K562 (cell line): ENCODE data around the gene ACY1. TPM values are rescaled to one million over a fixed set of nuclear protein-coding genes. Genes with fewer than 3 reads are reported as not detected.

ENCODE experiments used
- ARHGAP35 ChIP-seq: fragments of 450-650 bp; IDR thresholded peaks from 2 replicates; pipeline ENCODE4 v1.6.1; 2018; ENCODE audit not compliant: partially characterized antibody
- CREM ChIP-seq: IDR thresholded peaks from 2 replicates; pipeline ENCODE4 v1.6.1; 2014; ENCODE audit warnings: antibody characterized with exemption, low read depth
- FOXO4 ChIP-seq: fragments of 450-650 bp; formaldehyde crosslinking; IDR thresholded peaks from 2 replicates; pipeline ENCODE4 v1.4.0; 2020; ENCODE audit warnings: mild to moderate bottlenecking, moderate library complexity
- HDAC2 ChIP-seq: fragments of 450-650 bp; IDR thresholded peaks from 2 replicates; pipeline ENCODE4 v1.6.1; 2016; ENCODE audit warnings: mild to moderate bottlenecking
- HEY1 ChIP-seq: fragments of 250-450 bp; sonication (Bioruptor Pico); IDR thresholded peaks from 2 replicates; pipeline ENCODE4 v1.5.0; 2020; ENCODE audit warnings: mild to moderate bottlenecking, moderate library complexity, borderline replicate concordance
- HNRNPK ChIP-seq: fragments of 200-400 bp; formaldehyde crosslinking; IDR thresholded peaks from one replicate; pipeline ENCODE4 v1.6.1; 2018; ENCODE audit warnings: mild to moderate bottlenecking, low read depth, low read length; ENCODE audit not compliant: poor library complexity, severe bottlenecking
- IFI16 ChIP-seq: fragments of 250-450 bp; sonication (Bioruptor Pico); IDR thresholded peaks from 2 replicates; pipeline ENCODE4 v2.1.2; 2022; ENCODE audit warnings: mild to moderate bottlenecking, inconsistent platforms
- MAZ ChIP-seq, 2 experiments: fragments of 450-650 bp in 1 of 2; sonication (generic) in 1 of 2; formaldehyde crosslinking; IDR thresholded peaks in 1 of 2; conservative IDR thresholded peaks in 1 of 2; 2 replicates each; pipeline versions ENCODE4 v1.4.0 to v1.5.0; 2020; ENCODE audit warnings: mild to moderate bottlenecking in 1 of 2, missing genetic modification reagents in 1 of 2
- MED1 ChIP-seq: sonication (generic); formaldehyde crosslinking; IDR thresholded peaks from 2 replicates; pipeline ENCODE4 v1.8.1; 2023; ENCODE audit warnings: missing genetic modification reagents, borderline replicate concordance
- NUFIP1 ChIP-seq: fragments of 450-650 bp; IDR thresholded peaks from 2 replicates; pipeline ENCODE4 v1.6.1; 2018; ENCODE audit not compliant: partially characterized antibody
- POLR3A ChIP-seq: IDR thresholded peaks from 2 replicates; pipeline ENCODE4 v1.6.1; 2011; ENCODE audit warnings: borderline replicate concordance, mild to moderate bottlenecking, moderate library complexity; ENCODE audit not compliant: insufficient read length, insufficient read depth; ENCODE audit errors: extremely low read depth
- RERE ChIP-seq: sonication (generic); formaldehyde crosslinking; IDR thresholded peaks from 2 replicates; pipeline ENCODE4 v1.8.0; 2023; ENCODE audit warnings: missing genetic modification reagents, mild to moderate bottlenecking, borderline replicate concordance
- RNF2 ChIP-seq: sonication (generic); IDR thresholded peaks from 2 replicates; pipeline ENCODE4 v1.6.1; 2016
- TAF9B ChIP-seq: fragments of 450-650 bp; IDR thresholded peaks from 2 replicates; pipeline ENCODE4 v1.6.1; 2018; ENCODE audit warnings: mild to moderate bottlenecking; ENCODE audit not compliant: partially characterized antibody
- TOE1 ChIP-seq, 2 experiments: fragments of 450-650 bp in 1 of 2; sonication (generic) in 1 of 2; formaldehyde crosslinking in 1 of 2; IDR thresholded peaks; 2 replicates each; pipeline versions ENCODE4 v1.7.1 to v1.8.0; 2016 to 2022; ENCODE audit warnings: borderline replicate concordance in 2 of 2, mild to moderate bottlenecking in 2 of 2, antibody characterized with exemption in 1 of 2, inconsistent platforms in 1 of 2, low read depth in 1 of 2, missing genetic modification reagents in 1 of 2, moderate library complexity in 1 of 2
- ZBTB8A ChIP-seq: fragments of 450-650 bp; IDR thresholded peaks from 2 replicates; pipeline ENCODE4 v1.6.1; 2018; ENCODE audit warnings: mild to moderate bottlenecking, moderate library complexity; ENCODE audit not compliant: partially characterized antibody
- ZNF316 ChIP-seq: fragments of 450-650 bp; IDR thresholded peaks from 2 replicates; pipeline ENCODE4 v1.6.1; 2016
- ZZZ3 ChIP-seq: fragments of 450-650 bp; IDR thresholded peaks from 2 replicates; pipeline ENCODE4 v1.6.1; 2016; ENCODE audit warnings: antibody characterized with exemption, mild to moderate bottlenecking, moderate library complexity
- polyA plus RNA-seq, 8 experiments: library from polyadenylated mRNA; depleted of rRNA in 4 of 8; stranded (reverse) in 5 of 8; unstranded in 3 of 8; fragments of >200 nt; fragmentation: Nextera tagmentation in 2 of 8; fragmentation: Illumina TruSeq in 1 of 8; extraction: Ambion mirVana in 2 of 8; extraction: Trizol in 1 of 8; gene quantifications; 2 replicates each; pipeline versions ENCODE4 v1.2.1 to v1.2.3, GENCODE V29; 2011 to 2014; ENCODE audit warnings: inconsistent platforms in 1 of 8, missing spikeins in 1 of 8
- total RNA-seq, 7 experiments: library from RNA; depleted of rRNA in 6 of 7; stranded (reverse); fragments of >200 nt in 6 of 7; fragmentation: Illumina TruSeq in 2 of 7; extraction: Trizol in 2 of 7; gene quantifications; 2 replicates each; pipeline versions ENCODE4 v1.2.1 to v1.2.3, GENCODE V29; 2011 to 2021; ENCODE audit warnings: low replicate concordance in 1 of 7
- TF ChIP-seq, protein P1 (sequence below): fragments of 450-650 bp; formaldehyde crosslinking; IDR thresholded peaks from 2 replicates; pipeline ENCODE4 v1.4.0; 2020; ENCODE audit warnings: mild to moderate bottlenecking, mixed read lengths

Gene ACY1
- total and polyA plus RNA-seq, 9 of the 15 experiments (the other 6 are each of a cell fraction or from before 2014, with no cell fraction given), result 70.7 to 195 (median 123) TPM

DNA sequence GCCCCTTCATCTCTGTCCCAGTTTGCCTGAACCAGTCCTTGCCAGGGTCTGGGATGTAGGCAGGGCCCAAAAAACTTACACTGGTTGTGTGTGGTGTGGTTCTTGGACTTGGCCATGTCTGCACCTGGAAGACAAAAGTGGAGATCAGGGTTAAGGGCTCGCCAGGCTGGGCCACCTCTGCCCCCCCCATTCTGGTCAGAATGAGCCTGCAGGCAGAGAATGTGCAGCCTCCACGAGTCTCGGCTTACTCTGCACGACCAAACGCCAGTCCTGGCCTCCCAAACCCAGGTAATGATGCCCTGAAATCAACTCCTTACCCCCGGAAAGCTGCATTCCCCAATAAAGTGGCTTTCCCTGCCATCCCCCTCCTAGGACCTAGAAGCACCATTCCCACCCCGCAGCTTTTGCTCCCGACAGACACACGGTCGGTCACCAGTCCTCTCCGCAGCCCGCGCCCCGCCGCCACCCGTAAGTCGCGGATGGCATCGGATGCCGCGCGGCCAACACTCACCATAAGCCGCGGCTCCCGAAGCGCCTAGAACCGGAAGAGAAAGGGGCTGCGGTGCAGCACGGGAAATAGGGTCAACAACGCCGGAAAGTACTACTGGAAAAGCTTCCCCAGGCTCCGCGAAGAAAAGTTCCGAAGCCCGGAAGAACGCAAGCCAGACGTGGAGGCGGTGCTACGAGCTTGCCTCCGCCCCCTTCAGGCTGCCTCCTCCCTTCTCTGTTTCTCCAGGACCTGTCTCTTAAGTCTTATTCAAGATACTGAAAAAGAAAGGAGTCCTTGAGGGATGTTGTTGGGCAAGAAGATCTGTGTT is 12.2 kb downstream of the ACY1 start, which contains the start of gene RPL29 (continued):
- TF ChIP-seq RERE (CRISPR knock-in tag), result no peak
- no peak for TF ChIP-seq HNRNPK
- peak; percentile 80 for TF ChIP-seq CREM
- TF ChIP-seq MAZ (CRISPR knock-in tag; conservative IDR thresholded peaks at IDR 0.05 in 1 of 2, IDR thresholded peaks at IDR 0.05 in 1 of 2), result peak; percentile 34 to 54; a peak in 2 of 4 replicates
- no peak for TF ChIP-seq HEY1 (CRISPR knock-in tag)
- no peak for TF ChIP-seq HDAC2
- no peak for TF ChIP-seq POLR3A
- peak; percentile 99 for TF ChIP-seq ZZZ3
- peak; percentile 61; the same call in 1 of the 2 replicates for TF ChIP-seq FOXO4
- TF ChIP-seq, protein P1, sequence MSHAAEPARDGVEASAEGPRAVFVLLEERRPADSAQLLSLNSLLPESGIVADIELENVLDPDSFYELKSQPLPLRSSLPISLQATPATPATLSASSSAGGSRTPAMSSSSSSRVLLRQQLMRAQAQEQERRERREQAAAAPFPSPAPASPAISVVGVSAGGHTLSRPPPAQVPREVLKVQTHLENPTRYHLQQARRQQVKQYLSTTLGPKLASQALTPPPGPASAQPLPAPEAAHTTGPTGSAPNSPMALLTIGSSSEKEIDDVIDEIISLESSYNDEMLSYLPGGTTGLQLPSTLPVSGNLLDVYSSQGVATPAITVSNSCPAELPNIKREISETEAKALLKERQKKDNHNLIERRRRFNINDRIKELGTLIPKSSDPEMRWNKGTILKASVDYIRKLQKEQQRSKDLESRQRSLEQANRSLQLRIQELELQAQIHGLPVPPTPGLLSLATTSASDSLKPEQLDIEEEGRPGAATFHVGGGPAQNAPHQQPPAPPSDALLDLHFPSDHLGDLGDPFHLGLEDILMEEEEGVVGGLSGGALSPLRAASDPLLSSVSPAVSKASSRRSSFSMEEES (CRISPR knock-in tag), result no peak
- no peak for TF ChIP-seq IFI16
- no peak for TF ChIP-seq ZNF316
- TF ChIP-seq TAF9B, result peak; percentile 99
- TF ChIP-seq ARHGAP35, result no peak
- TF ChIP-seq ZBTB8A, result no peak
- no peak for TF ChIP-seq MED1 (CRISPR knock-in tag)
- 0 out of 2 replicates have a peak, but pooled peaks have one; percentile 35 for TF ChIP-seq RNF2
- TF ChIP-seq NUFIP1, result no peak
- peak; percentile 62; the same call in 1 of the 2 replicates for TF ChIP-seq TOE1 (IDR thresholded peaks at IDR 0.05; ENCODE audit: borderline replicate concordance)
- no peak for TF ChIP-seq TOE1 (CRISPR knock-in tag; IDR thresholded peaks at IDR 0.05; ENCODE audit: borderline replicate concordance, low read depth)
